ENCODE data around the gene ROR2.

- TF ChIP-seq CTCF (IDR thresholded peaks at IDR 0.05) (no peak), POLR2A (IDR thresholded peaks at IDR 0.05) (no peak)
These were observed 269.9 kb downstream of the ROR2 start for GRCh38 chr9:91680106-91680505.

Measured in thyroid gland (tissue), 4 donors.